Measurements from ENCODE around the gene LRWD1.

LRWD1 gene

GRCh38 chr7:102464577-102465280, at the start of gene LRWD1, which contains the start of gene ALKBH4:
Gene LRWD1 (plus strand): TSS chr7:102464984. CDS start chr7:102465081, 97 bp downstream.
Gene ALKBH4 (minus strand): TSS chr7:102464863. CDS start chr7:102464836, 27 bp downstream.
- DNase-seq (ENCODE audit: low read depth in 2 of 2), result peak; percentile 96 to 98

DNA sequence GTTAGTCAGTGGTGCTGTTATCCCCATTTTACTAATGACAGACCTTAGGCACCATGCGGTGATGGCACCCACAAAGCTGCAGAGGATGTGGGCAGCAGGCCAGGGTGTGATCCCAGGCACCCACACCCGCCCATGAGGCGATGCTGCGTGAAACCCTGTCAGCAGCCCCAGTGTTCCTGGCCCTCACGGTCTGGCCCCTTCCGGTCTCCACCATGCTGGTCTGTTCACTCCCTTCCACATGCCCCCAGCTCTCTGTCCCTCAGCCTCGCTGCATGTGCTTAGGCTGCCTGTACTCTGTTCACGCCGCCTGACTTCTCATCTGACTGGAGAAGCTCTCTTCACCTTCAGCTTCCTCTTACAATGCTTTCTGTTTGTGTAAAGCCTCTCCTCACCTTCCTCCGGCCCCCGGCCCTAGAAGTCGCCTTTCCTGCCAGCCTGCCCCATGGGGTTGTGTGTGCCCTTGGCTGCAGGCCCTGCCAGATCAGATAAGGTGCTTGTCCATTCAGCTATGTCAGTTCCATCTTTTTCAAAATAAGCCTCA, 49.0 kb upstream of the LRWD1 start:
- peak; percentile 46 to 58 for DNase-seq (ENCODE audit: low read depth in 2 of 2)

- DNase-seq (ENCODE audit: low read depth in 2 of 2), result no peak
These were observed 48.4 kb upstream of the LRWD1 start for GRCh38 chr7:102416406-102416805.

DNA sequence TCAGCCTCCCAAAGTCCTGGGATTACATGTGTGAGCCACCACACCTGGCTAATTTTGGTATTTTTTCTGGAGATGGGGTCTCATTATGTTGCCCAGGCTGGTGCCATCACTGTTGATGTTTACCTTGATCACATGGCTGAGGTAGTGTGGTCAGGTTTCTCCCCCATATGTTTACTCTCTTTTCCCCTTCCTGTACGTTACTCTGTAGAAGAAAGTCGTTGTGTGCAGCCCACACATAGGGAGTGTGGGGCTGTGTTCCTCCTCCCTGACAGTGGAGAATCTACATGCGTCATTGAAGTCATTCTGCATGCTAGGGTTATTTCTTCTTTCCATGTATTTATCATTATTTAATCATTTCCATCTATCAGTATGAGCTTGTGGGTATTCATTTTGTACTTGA, 47.7 kb upstream of the LRWD1 start:
- DNase-seq (ENCODE audit: low read depth in 2 of 2), result no peak

DNA sequence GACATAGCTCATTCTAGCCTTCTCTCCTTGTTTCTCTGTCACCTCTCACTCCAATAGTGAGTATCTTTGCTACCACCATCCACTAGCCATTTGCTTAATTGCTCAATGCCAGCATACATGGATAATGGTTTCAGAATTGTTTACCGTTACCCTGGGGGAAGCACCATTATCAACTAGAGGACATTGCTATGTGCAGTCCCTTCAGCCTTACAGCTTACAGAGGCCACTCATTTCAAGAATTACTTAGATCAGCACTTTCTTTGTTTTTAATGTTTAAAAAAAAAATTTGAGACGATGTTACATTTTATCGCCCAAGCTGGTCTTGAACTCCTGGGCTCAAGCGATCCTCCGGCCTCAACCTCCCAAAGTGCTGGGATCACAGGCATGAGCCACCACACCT, 46.2 kb upstream of the LRWD1 start:
- no peak for DNase-seq (ENCODE audit: low read depth in 2 of 2)

- DNase-seq (ENCODE audit: low read depth in 2 of 2), result no peak
These were observed 43.0 kb upstream of the LRWD1 start for GRCh38 chr7:102421706-102422240.

DNA sequence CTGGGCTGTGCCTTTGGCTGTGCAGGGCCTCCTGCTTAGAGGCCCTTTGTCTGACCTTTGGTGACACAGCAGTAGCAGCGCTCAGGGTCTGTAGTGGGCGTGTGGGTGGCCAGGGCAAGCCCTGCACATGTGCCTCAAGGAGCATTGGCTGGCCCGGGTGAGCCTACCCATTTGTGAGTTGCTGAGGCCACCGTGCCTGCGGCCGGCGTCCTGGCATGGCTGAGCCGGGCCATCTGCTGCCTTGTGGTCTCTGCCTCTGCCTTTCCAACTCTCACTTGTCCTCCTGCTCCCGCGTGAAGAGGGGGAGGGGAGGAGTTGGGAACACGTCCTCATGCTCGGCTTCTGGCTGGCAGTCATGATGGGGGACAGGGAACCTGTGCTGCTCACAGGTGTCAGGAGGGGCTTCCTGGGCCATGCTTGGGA, 40.6 kb upstream of the LRWD1 start:
- no peak for DNase-seq (ENCODE audit: low read depth in 2 of 2)

GRCh38 chr7:102424787-102425218, 40.0 kb upstream of the LRWD1 start:
- DNase-seq (ENCODE audit: low read depth in 2 of 2), result no peak

GRCh38 chr7:102425639-102426267, 39.0 kb upstream of the LRWD1 start:
- DNase-seq (ENCODE audit: low read depth in 2 of 2), result peak; percentile 74 to 76

GRCh38 chr7:102426268-102427018, 38.3 kb upstream of the LRWD1 start:
- peak; percentile 60 to 69 for DNase-seq (ENCODE audit: low read depth in 2 of 2)

DNA sequence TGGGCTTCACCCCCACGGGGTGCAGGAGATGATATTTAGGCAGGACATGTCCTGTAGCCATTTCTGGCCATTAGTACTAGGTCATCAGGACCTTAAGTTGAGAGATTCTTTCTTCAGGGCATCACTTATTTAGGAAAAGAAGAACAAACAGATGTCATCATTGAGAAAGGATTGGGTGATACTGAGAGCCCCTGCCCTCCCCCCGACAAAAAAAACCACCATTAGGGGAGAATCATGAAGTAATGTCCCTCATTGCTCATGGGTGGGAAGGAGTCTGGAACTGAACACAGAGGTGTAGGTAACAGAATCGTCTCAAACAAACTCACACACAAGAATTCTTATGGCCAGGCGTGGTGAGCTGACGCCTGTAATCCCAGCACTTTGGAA, 37.8 kb upstream of the LRWD1 start:
- DNase-seq (ENCODE audit: low read depth in 2 of 2), result no peak

DNA sequence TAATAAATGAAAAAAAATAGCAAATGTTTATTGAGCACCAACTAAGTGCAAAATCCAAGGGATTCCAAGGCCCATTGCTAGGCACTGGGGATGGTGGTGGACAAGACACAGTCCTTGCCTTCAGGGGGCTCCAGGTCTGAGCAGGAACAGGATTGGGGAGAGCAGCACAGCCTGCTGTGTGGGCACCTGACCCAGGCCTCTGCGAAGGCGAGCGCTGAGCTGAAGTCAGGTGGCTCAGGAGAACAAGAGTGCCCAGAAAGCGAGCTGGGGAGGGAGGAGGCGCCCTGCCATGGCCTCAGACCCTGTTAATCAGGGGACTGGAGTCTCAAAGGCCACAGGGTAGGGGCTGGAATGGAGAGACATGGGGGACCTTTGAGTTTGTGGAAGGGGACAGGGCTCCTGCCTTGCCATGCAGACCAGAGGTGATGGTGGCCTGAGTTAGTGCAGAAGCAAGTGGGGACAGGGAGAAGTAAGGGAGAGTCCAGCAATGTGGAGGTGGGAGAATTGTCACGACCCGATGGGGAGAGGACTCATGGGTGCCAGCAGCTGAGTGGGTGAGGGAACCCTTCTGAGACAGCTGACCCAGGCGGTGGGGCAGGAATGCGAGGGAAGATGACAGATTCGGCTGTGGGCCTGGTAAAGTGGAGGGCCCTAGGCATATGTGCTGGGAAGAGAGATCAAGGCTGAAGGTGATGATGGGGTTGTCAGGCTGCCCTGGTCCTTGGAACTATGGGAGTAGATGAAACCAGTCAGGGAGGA, 35.5 kb upstream of the LRWD1 start:
- DNase-seq (ENCODE audit: low read depth in 2 of 2), result no peak

DNA sequence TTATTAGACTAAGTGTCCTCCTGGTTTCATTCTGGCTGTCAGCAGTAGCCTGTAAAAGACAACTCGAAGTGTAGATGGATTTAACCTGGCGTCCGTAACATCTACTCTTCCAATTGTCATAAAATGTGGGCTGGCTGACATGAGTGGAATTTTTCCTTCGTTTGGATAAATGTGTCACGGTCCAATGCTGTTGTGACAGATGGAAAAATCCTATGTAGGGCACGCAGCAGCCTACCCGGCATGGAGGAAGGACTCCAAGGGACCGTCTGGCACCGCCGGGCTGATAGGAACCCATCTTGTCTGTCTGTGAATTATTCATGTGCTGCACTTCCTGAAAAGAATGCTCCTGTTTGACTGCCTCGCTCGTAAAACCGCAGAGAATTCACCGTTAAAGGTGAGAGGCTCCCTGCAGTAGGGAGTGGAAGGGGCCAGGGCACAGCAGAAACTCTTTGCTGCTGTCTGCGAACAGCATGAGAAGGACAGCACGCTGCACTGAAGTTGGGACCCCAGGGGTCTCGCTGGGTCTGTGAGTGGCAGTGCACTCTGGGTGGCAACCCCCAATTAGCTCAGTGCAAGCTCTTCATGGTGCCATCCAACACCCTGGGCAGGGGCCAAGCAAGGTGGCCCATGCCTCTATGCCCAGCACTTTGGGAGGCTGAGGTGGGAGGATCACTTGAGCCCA, 33.0 kb upstream of the LRWD1 start:
- DNase-seq (ENCODE audit: low read depth in 2 of 2), result peak in 1 of 2 donors; percentile 20

DNA sequence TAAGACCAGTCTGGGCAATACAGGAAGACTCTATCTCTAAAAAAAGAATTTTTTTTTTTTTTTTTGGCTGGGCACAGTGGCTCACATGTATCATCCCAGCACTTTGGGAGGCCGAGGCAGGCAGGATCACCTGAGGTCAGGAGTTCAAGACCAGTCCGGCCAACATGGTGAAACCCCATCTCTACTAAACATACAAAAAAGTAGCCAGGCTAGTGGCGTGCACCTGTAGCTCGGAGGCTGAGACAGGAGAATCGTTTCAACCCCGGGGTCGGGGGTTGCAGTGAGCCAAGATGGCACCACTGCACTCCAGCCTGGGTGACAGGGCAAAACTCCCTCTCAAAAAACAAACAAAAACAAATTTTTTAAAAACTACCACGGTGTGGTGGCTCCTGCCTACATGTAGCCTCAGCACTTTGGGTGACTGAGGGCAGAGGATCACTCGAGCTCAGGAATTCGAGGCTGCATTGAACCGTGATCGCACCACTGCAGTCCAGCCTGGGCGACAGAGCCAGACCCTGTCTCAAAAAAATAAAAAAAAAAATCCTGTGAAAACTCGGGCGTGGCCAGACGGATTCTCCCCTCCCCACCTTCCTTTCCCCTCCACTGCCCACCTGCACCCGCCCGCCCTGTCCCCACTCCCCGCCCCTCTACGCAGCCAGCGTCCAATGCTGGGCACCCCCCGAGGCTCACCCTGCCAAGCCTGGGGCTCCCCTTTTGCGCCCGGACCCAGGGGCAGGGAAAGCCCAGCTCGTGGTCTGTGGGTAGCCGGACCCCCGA, 32.2 kb upstream of the LRWD1 start:
- DNase-seq (ENCODE audit: low read depth in 2 of 2), result no peak

- peak; percentile 81 to 85 for DNase-seq (ENCODE audit: low read depth in 2 of 2)
These were observed 31.4 kb upstream of the LRWD1 start, which contains the start of gene ORAI2 for GRCh38 chr7:102433219-102434038. Gene ORAI2 (plus strand): TSS chr7:102433575. CDS start chr7:102438957, 5,382 bp downstream.

DNA sequence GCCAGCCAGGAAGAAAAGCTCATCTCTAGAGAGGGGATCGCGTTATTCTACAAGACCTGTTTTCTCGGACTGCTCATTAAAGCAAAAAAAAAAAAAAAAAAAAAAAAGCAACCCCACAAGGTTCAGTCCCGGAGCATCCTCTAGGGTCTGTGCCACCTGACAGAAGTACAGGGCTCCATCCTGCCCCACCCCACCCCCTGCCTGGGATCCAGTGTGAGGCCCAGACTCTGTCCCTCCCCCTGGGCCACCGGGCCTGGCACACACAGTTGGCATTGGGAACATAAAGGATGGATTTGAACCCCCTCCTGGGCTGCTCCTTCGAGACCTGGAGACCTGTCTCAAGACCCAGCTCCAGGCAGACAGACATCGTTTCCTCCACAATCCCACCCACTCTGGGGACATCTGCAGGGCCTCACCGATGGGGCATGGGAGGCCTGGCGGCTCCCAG, 30.7 kb upstream of the LRWD1 start:
- no peak for DNase-seq (ENCODE audit: low read depth in 2 of 2)

DNA sequence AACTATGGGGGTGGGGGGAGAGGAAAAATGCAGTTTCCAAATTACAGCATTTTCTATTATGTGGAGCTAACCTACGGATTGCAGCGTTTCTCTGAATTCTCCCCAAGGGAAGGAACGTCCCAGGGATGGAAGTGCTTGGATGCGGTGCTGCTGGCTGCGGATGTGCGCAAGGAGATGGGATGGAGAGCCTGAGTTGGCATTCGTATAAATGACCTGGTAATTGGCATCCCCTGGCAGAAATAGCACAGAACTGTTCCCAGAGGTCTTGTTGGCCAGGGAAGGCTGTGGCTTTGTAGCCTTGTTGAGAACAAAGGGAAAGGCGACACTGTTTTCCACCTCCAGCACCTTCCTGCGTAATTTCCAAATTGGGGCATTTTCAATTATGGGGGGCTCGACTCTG, 28.7 kb upstream of the LRWD1 start:
- DNase-seq (ENCODE audit: low read depth in 2 of 2), result no peak

DNA sequence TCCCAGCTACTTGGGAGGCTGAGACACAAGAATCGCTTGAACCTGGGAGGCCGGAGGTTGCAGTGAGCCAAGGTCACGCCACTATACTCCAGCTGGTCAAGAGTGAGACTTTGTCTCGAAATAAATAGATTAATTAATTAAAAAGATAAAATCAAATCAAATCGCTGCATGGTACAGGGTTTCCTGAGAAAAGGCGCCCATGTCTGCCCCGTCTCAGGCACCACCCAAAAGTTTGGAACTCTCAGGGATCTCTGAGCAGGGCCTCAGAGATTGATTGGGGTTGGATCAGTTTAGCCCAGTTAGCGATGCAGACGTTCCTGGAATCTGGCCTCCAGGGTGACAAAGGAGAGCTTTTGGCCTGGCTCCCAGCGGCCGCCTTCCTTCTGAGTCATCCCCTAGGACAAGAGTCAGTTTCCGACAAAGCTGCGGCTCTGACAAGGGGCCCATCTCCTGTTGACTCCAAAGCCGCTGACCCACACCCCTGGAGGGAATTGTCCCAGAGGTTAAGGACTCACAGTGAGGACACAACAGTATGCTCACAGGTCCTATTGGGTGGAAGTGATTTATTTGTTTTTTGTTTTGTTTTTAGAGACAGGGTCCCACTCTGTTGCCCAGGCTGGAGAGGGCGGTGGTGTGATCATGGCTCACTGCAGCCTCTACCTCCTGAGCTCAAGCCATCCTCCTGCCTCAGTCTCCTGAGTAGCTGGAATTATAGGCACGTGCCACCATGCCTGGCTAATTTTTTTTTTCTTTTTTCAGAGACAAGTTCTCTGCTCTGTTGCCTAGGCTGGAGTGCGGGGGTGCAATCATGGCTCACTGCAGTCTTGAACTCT, 24.6 kb upstream of the LRWD1 start:
- no peak for DNase-seq (ENCODE audit: low read depth in 2 of 2)
